ENCODE results near the gene TMEM120B.

Gene TMEM120B

GRCh38 chr12:121769297-121769830, 56.8 kb downstream of the TMEM120B start:
- no peak for TF ChIP-seq CTCF (conservative IDR thresholded peaks at IDR 0.05; ENCODE audit: low read length)
- H3K4me3 ChIP-seq (ENCODE audit: low read length) = no peak overlapping the region
- no peak for DNase-seq (ENCODE audit: low read depth)

- DNase-seq (ENCODE audit: low read depth) = no peak
- no peak overlapping the region for H3K4me3 ChIP-seq (ENCODE audit: low read length)
- TF ChIP-seq CTCF (conservative IDR thresholded peaks at IDR 0.05; ENCODE audit: low read length) = no peak
These were observed 57.3 kb downstream of the TMEM120B start for GRCh38 chr12:121769831-121770301.

GRCh38 chr12:121770388-121770787, 57.8 kb downstream of the TMEM120B start:
- no peak for TF ChIP-seq CTCF (conservative IDR thresholded peaks at IDR 0.05; ENCODE audit: low read length)
- DNase-seq (ENCODE audit: low read depth) = no peak
- H3K4me3 ChIP-seq (ENCODE audit: low read length) = no peak overlapping the region

GRCh38 chr12:121770813-121771625, 58.5 kb downstream of the TMEM120B start:
- no peak for TF ChIP-seq CTCF (conservative IDR thresholded peaks at IDR 0.05; ENCODE audit: low read length)
- no peak overlapping the region for H3K4me3 ChIP-seq (ENCODE audit: low read length)
- no peak for DNase-seq (ENCODE audit: low read depth)

GRCh38 chr12:121773011-121773777, 60.6 kb downstream of the TMEM120B start:
- TF ChIP-seq CTCF (conservative IDR thresholded peaks at IDR 0.05; ENCODE audit: low read length) = peak; percentile 74
- DNase-seq (ENCODE audit: low read depth) = peak; percentile 50
- no peak overlapping the region for H3K4me3 ChIP-seq (ENCODE audit: low read length)

- no peak for TF ChIP-seq CTCF (conservative IDR thresholded peaks at IDR 0.05; ENCODE audit: low read length)
- no peak for DNase-seq (ENCODE audit: low read depth)
- H3K4me3 ChIP-seq (ENCODE audit: low read length) = no peak overlapping the region
These were observed 62.5 kb downstream of the TMEM120B start for GRCh38 chr12:121774968-121775474.

Measured in AG10803 (cell line).